GM18499 (cell line): ENCODE data around the gene MAPKAPK3.

ENCODE experiments used
- ATAC-seq: cut with Tn5 transposase; IDR thresholded peaks from one replicate; pipeline ENCODE4 v1.9.1; 2021; ENCODE audit warnings: moderate number of reproducible peaks; ENCODE audit not compliant: insufficient read depth, unreplicated experiment

MAPKAPK3 gene

DNA sequence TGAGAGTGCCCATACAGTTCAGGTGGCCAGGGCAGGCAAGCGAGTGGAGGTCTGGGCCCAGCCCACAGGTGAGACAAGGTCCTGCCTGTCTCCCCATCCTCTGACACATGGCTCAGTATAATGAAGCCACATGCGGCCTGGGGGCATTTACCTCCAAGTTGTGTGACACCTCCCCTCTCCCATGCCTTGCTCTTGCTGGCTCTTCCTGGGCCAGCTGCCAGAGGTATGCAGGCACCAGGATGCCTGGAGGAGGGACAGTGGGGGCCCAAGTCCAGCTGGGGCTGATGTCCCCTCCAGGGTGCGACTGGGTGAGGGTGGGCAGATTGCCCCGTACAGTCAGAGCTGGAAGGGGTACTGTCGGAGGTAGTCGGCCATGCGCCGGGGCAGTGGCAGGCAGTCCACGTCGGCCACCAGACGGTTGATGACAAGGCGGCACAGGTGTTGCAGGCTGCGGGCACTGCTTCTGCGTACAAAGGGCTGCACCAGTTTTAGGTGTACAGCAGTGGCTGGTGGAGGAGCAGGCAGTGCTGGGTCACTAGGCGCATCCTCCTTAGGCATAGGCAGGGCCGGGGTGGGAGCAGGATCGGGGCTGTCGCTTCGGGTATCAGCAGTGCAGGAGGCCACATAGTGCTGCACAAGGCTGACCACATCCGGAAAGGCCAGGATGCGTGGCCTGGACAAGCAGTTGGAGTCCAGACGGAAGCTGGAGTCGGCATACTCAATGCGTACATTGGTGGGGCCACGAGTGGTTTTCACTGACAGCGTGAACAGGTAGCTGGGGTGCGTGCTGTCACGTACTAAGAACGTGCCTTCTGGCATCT lies 9.5 kb upstream of the MAPKAPK3 start:
- no peak for ATAC-seq

DNA sequence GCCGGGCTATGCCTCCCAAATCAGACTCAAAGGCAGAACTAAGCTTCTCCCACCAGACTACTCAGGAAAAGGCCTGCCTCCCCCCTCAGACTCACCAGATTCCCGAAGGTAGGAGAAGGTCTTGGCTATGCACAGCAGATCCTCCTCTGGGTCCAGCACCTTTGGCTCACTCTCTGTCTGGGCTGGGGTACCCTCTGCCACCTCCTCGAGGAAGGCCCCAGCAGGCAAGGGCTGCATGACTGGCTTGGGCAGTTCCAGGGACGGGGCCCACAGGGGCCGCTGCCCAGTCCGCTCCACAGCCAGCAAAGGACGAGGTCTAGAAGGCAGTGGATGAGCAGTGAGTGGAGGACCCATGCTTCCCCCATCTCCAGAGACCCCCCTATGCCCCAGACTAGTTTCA lies 8.7 kb upstream of the MAPKAPK3 start:
- no peak for ATAC-seq

DNA sequence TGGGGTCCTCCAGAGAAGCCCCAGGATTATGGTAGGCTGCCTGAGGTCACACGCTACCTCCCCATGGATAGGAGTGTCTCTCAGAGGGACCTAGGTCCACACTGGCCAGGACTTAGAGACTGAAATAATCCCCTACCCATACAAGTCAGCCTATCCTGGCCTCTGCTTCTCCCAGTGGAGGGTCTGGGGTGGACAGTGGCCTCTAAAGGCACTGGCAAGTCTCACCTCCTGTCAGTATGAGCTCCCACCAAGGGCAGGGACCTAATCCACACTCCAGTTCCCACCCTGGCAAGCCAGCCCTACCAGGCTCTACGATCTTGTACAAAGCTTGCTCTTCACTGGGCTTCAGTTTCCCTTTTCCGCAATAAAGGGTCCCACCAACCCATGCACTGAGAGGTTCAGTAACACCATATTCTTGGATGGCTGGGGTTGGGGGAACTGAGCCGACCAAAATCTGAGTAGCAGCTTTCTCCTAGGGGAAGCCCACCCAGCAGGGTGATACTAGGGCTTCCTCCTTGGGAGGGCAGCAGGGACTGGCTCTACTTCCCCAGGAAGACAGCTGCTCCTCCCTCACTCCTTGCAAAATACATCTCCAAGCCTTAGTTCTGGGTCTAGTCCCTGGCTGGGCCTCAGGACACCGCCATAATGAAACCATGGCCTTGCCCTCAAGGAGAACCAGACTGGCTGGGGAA lies 7.7 kb upstream of the MAPKAPK3 start:
- no peak for ATAC-seq

DNA sequence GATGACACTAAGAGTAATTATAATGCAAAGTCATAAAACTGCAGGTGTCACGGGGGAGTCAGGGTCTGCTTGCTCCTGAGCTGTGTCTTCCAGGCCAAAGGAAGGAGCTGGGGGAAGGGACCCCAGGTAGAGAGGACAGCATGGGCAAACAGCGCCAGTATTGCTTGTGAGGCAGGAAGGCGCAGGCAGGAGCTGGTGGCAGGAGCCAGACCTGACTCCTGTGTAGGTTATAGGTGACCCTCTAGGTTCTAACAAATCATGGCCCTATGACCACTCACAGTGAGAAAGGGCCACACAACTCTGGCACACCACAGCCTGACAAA lies 7.2 kb upstream of the MAPKAPK3 start:
- no peak for ATAC-seq

DNA sequence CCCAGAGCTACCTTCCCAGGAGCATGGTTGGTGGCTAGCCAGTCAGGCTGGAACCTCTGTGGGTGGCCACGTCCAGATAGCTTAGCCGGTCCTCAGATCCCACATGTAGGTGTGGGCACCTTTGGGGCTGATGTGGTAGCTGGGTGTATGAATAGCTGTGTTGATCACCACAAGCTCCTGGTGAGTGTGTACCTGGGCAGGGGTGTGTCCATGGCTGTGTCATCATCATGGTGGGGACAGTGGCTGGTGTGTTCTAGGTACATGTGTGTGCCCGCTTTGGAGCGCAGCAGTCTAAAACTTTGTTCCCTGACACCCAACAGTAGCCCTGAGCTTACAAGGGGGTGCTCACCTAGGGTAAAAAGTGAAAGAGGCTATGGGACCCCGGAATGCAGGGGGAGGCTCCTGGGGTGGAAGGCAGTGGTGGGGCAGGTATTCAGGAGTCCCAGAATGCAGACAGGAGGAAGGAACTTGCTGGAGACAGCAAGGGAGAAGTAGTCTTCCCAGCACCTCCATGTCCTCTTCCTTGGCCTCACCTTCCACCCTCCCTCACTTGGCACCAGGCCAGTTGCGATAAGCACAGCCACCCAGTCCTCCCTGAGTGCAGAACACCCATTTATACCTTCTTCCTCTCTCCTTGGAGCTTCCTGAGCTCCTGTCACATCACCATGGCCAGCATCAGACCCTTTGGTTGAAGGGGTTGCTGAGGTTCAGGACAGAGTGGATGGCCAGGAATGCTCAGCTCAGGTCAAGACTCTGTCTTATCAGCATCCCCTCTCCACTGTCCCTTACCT lies 6.6 kb upstream of the MAPKAPK3 start:
- ATAC-seq = no peak

DNA sequence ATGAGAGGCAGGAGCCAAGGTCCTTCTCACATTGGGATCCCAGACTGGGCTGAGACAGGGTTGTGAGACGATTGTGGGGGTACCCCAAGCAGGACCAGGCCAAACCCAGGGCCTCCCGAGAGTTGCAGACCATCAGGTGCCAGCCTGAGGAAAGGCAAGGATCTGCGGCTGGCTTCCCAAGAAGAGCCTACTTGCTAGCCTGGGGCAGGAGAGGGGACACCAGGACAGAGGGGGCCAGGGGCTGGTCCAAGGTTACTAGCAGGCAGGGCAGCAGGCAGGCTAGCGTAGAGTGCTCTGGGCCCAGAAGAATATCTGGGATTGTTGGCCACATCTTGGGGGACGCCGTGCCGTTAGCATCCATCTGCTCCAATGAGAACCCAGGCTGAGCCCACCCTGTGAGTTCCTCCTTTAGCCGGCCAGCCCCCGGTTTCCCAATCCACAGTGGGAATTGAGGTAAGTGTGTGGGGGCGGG lies 5.9 kb upstream of the MAPKAPK3 start:
- no peak for ATAC-seq

DNA sequence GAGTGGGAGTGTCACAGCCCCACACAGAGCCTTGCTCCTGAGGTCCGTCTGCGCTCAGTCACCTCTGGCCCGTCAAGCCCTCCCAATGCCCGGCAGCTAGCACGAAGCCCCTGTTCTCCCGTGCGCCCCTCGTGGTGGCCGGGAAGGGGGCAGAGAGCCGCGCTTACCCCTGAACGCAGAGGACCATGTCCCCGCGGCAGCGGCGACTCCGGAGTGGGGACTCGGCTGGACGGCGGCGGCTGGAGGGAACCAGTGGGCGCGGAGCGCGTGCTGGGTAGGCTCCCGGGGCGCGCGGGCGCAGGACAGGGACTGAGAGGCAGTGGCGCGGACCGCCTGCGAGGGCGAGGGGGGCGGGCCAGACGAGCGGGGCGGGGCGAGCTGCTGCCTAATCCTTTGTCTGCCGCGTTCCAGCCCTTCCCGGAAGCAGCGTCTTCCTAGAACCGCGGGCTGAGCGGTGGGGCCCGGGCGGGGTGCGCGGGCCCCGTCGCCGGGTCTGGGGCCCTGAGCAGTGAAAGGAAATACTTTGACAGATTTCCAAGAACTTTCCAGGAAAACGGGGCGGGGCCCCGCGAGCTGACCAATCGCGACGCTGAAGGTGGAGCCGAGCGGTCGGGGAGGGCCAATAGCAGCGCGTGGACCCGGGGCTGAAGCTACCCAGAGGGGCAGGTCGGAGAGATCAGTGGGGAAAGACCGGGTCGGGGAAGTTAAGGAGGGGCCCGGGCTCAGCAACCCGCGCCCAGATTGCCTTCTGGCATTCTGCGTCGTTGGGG lies 5.3 kb upstream of the MAPKAPK3 start, which contains the start of gene CISH:
TSS of gene CISH (minus strand) at position 311 of the 770 bp plus-strand sequence. CDS start at position 187, 124 bp downstream.
- ATAC-seq = peak; percentile 44

DNA sequence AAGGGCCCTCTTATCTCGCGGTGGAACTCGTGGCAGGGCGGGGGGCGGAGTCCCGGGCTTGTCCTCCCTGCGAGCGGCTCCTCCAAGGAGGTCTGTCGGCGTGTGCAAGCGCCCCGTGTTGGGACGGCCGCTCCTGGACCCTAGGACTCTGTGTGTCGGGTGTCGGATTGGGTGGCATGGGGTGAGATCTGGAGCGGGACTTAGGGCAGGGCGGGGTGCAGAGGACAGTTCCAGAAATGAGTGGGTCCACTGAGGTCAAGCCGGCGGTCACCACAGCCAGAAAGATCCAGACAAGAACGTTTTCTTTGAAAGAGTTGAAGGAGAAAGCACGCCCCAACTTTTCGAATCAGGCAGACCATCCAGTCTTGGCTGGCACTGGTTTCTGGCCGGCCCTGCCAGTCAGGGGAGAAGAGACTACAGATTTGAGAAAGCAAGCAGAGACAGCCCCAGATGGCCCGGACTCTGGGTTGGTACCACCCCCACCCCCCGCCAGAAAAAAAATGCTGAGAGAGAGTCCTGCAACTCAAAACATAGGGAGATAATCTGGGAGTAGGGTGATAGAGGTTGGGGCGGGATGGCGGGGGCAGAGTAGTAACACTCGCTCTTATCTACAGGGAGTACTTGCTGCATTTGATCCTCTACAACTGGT lies 4.6 kb upstream of the MAPKAPK3 start:
- ATAC-seq = no peak

DNA sequence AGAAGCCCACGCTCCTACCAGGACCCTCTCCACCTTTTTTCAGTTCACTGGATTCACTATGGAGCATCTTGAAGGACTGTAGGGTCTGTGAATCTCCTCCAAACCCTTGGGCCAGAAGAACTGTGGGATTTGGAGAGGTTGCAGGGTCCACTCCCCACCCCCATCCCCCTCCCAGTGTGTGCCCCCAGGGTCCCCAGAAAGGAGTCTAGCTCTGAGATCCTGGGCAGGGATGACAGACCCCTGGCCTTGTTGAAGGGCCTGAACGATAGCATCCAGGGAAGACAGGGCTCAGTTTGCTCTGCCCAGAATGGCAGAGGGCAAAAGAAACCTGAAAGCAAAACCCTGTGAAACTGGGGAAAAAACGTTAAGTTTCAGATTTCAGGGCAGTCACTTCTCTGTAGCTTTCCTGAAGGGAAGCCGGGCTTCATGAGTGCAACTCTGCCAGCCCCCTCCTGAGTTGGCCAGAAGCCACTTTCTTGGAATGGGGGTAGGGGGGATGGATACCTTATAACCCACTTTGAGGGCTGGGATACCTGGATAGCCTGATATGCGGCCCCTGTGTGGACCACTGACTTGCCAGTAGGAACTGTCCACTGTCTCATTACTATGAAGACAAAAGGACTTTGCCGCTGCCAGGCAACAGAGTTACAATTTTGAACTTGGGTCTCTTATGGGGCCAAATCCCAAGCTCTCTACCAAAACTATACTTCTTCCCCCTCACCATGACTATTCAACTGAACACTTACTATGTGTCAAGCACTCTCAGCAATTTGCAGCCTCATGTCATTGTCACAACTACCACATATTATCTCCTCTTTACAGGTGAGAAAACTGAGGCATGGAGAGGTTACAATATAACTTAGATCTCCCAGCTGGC lies 3.7 kb upstream of the MAPKAPK3 start:
- ATAC-seq = no peak

DNA sequence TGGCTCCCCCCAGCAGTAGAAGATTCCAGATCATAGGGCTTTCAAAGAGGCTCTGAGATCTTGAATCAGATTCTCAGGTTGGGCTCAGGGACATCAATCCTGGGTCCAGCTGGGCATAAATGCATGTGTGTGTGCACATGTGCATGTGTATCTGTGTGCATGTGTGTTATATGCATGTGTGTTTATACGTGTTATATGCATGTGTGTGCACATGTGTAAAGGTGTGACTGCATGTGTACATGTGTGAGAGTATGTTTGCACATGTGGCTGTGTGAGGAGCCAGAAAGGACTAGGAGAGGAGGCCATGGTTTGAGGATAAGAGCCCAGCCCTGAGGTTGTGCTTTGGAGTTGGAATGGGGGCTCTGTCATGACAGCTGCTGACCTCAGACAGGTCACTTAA lies 1.8 kb upstream of the MAPKAPK3 start:
- ATAC-seq = no peak

DNA sequence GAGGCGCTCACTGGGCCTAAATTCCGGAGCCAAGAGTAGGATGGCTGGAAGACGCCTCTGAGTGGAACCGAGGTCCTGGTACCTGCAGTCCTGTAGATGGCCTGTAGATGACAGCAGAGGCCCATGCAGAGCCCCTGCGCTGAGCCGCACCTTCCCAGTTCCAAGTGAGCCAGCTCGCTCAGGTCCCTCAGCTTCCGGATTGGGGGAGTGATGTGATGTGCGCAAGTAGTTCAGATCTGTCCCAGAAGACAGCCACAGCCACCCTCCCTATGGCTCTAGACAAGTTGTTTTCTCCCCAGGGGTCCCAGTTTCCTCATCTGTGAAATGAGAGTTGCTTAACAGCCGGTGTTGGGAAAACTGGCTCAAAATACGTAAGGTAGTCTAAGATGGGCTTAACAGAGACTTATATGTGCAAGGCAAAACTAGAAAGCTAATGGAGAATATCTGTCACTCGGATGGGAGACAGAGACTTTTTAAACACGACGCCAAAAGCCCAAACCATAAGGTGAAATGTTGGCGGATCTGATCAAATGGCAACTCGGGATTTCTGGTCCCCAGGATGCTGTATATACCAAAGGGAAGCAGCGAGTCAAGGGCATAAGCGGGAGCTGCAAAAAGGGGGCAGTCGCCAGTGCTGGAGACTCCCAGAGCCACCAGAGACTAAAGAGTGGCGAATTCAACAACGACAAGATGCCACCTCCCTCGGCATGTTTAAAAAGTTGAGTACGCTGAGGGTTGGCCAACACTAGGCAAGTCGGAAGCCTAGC lies 765 bp upstream of the MAPKAPK3 start:
- ATAC-seq = no peak

DNA sequence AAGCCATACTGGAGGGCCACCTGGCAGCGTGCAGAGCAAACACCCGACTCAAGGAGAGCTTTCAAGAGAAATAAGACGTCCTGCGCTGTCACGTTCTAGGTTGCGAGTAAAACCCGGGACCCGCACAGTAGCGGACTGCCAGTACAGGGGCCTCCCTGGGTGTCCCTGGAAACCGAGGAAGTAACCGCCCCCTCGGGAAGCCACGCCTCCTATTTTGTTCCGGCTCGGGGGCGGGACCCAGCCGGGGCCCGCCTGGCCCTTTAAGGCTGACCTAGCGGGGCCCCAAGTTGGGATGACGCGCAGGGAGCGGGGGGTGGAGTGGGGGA lies 218 bp upstream of the MAPKAPK3 start:
- ATAC-seq = peak; percentile 41

DNA sequence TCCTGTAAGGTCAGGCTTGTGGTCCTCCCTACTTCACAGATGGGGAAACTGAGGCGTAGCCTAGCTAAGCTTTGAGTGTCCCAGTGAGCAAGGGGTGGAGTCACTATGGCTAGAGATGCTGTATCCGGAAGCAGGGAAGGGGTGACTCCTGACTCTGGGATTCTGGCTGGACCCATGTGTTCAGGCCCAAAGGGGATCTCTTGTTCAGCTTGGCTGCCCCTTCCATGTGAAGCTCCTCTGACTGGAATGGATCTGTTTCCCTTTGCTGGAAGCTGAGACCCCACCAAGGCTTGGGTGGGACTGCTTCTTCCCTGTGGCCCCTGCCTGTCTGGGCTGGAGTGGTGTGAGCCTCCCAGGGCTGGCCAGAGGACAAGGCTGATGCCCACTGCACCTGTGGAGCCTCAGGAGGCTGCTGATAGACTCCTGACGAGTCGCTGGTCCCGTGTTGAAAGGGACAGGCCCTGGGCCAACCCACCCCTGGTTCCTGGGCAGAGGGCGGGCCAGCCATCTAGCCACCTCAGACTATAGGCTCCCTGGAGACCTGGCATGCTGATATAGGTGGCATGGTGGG lies 1.0 kb downstream of the MAPKAPK3 start:
- no peak for ATAC-seq

DNA sequence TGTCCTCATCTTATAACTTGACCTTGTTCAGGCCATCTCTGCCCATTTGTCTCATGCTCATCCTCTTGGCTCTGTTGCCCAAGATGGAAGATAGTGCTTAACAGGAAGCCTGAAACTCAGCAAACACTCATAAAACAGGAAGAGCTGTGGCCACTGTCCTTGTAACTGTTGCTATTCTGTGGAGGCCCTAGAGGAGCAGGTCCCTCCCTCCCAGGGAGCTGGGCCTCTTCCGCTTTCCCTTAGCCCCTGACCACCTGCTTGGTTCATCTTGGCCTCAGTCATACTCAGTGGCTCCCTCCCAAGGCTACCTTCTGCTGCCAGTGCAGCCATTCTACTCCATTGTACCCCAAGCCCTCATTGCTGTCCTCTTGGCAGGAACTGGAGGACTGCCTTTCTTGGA lies 3.5 kb downstream of the MAPKAPK3 start:
- ATAC-seq = no peak

DNA sequence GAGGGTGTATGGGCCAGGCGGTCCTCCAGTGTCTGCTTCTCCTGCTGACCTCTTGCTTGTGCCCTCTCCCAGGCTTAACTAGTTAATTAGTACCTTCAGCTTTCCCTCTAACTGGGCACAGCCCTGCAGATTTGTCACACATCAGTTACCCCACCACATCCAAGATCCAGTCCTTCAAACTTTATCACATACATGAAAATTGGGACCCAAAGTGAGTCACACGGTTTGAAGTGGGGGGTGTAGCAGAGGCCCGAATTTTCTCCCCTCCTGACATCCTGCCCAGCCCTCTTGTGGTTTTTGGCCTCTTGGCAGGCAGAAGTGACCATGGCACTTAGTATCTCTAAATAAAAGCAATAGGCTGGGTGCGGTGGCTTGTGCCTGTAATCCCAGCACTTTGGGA lies 3.9 kb downstream of the MAPKAPK3 start:
- ATAC-seq = no peak

DNA sequence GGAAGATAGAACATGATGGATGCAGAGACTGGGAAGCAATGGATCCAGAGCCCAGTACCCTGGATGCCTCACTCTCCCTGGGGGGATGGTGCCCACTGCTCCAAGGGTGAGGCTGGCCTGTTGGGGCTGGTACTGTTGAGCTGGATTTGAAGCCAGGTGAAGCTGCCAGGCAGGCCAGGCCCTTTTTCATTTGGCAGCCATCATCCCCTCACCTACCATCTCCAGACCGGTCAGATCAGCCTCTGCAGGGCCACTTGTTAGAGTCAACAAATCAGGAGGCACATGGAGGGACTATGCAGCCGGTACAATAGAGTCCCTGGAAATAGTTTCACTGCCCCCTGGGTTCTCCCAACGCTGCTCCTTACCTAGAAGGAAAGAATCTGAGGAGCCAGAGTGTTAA lies 5.9 kb downstream of the MAPKAPK3 start:
- no peak for ATAC-seq

DNA sequence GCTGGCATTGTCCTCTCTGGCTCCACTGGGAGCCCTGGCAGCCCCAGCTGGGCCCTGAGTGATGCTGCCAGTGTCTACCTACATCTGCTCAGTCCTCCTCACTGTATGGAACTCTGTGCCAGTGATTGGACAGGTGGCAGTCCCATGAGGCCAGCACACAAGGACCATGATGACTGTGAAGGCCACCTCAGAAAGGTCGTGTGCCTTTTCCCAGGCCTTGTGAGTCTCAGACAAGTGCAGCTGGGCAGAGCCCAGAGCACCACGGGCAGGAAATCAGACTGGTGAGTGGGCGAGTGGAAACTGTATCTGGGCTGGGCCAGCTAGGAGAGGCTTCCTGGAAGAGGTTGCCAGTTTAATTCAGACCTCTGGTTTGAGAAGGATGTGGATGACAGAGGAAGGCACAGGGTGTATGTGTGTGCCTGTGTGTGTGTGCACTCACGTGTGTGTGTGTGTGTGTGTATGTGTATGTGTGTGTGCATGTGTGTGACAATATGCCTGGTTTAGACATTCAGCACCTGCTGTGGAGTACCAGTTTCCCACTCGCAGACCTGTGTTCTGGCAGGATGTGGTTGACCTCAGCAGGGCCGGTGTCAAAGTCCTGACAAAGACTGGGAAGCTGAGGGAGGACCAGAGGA lies 7.0 kb downstream of the MAPKAPK3 start:
- ATAC-seq = no peak
